ENCODE measurements around the gene EDAR. TPM values are rescaled to one million over a fixed set of nuclear protein-coding genes. Genes with fewer than 3 reads are reported as not detected.

The EDAR gene
- total RNA-seq, 4 donors from 2014 or later: not detected

- no peak for TF ChIP-seq CTCF (IDR thresholded peaks at IDR 0.05; ENCODE audit: low read depth)
Measured at GRCh38 chr2:109001201-109001600, 12.2 kb upstream of the EDAR start.

GRCh38 chr2:109000738-109001137, 11.7 kb upstream of the EDAR start:
- TF ChIP-seq CTCF (IDR thresholded peaks at IDR 0.05; ENCODE audit: low read depth): no peak

GRCh38 chr2:108998911-108999310, 9.9 kb upstream of the EDAR start:
- TF ChIP-seq CTCF (IDR thresholded peaks at IDR 0.05; ENCODE audit: low read depth): no peak

- no peak for TF ChIP-seq CTCF (IDR thresholded peaks at IDR 0.05; ENCODE audit: low read depth)
Measured at GRCh38 chr2:108994178-108994577, 5.2 kb upstream of the EDAR start.

- TF ChIP-seq CTCF (IDR thresholded peaks at IDR 0.05; ENCODE audit: low read depth): no peak
Measured at GRCh38 chr2:108993095-108993937, 4.3 kb upstream of the EDAR start.

GRCh38 chr2:108988076-108988795, 784 bp downstream of the EDAR start:
- no peak for TF ChIP-seq CTCF (IDR thresholded peaks at IDR 0.05; ENCODE audit: low read depth)

GRCh38 chr2:108986916-108987510, 2.0 kb downstream of the EDAR start:
- TF ChIP-seq CTCF (IDR thresholded peaks at IDR 0.05; ENCODE audit: low read depth): no peak

Measured in subcutaneous adipose tissue (tissue), 4 donors.